SK-N-SH (cell line): ENCODE measurements around the gene TMUB1. TPM values are rescaled to one million over a fixed set of nuclear protein-coding genes. Genes with fewer than 3 reads are reported as not detected.

Source experiments
- CTCF ChIA-PET: fragments of 300-600, 350-600 bp; formaldehyde crosslinking; extraction: SDS; loops from one replicate; lab custom pipeline; 2021; lab: Yijun Ruan, JAX
- POLR2A ChIA-PET: fragments of 350-600 bp; sonication (Branson Sonifier 250); formaldehyde crosslinking; extraction: SDS; loops from one replicate; lab custom pipeline; 2020; ENCODE audit warnings: antibody characterized with exemption, inconsistent platforms; lab: Yijun Ruan, JAX
- DNase-seq: peaks from one replicate; pipeline ENCODE4 v3.0.0; 2012
- H2AFZ ChIP-seq: fragments of 200-600 bp; sonication (generic); 2 replicates; pipeline ENCODE4 v1.8.1; 2016; ENCODE audit warnings: antibody characterized with exemption, mild to moderate bottlenecking, low read depth
- H3F3A ChIP-seq: fragments of 200-600 bp; sonication (generic); replicated peaks from 2 replicates; pipeline ENCODE3; 2016; ENCODE audit warnings: antibody characterized with exemption, mild to moderate bottlenecking; ENCODE audit not compliant: insufficient read depth
- H3K27ac ChIP-seq, 2 experiments: fragments of 200-500 bp in 1 of 2; fragments of 200-600 bp in 1 of 2; sonication (Bioruptor generic) in 1 of 2; sonication (generic), shearing (Covaris generic) in 1 of 2; 2 replicates each; pipeline versions ENCODE4 v1.5.1 to v1.6.1; 2014 to 2016; ENCODE audit warnings: low read depth in 2 of 2, inconsistent platforms in 1 of 2, low read length in 1 of 2, mild to moderate bottlenecking in 1 of 2, mixed read lengths in 1 of 2
- H3K27me3 ChIP-seq: fragments of 200-600 bp; sonication (generic), shearing (Covaris generic); 2 replicates; pipeline ENCODE4 v1.6.1; 2016; ENCODE audit warnings: mixed run types; ENCODE audit not compliant: insufficient read depth
- H3K36me3 ChIP-seq, 2 experiments: fragments of 200-500 bp in 1 of 2; fragments of 200-600 bp in 1 of 2; sonication (Bioruptor generic) in 1 of 2; sonication (generic) in 1 of 2; replicated peaks in 1 of 2; 2 replicates each; pipeline versions ENCODE3 to v1.5.1; 2014 to 2016; ENCODE audit warnings: low read length in 1 of 2, mild to moderate bottlenecking in 1 of 2; ENCODE audit not compliant: insufficient read depth in 2 of 2, control insufficient read depth in 1 of 2
- H3K4me1 ChIP-seq, 2 experiments: fragments of 200-500 bp in 1 of 2; fragments of 200-600 bp in 1 of 2; sonication (Bioruptor generic) in 1 of 2; sonication (generic), shearing (Covaris generic) in 1 of 2; 2 replicates each; pipeline versions ENCODE4 v1.5.1 to v1.6.1; 2014 to 2016; ENCODE audit warnings: low read depth in 1 of 2, low read length in 1 of 2, mixed run types in 1 of 2; ENCODE audit not compliant: insufficient read depth in 2 of 2, control insufficient read depth in 1 of 2
- H3K4me2 ChIP-seq: fragments of 200-600 bp; sonication (generic), shearing (Covaris generic); 2 replicates; pipeline ENCODE4 v1.6.1; 2017; ENCODE audit warnings: mixed run types
- H3K4me3 ChIP-seq, 2 experiments: fragments of 200-500 bp in 1 of 2; fragments of 200-600 bp in 1 of 2; sonication (Bioruptor generic) in 1 of 2; sonication (generic), shearing (Covaris generic) in 1 of 2; 2 replicates each; pipeline versions ENCODE4 v1.5.1 to v1.8.1; 2014 to 2016; ENCODE audit warnings: low read depth in 2 of 2, inconsistent platforms in 1 of 2, low read length in 1 of 2, mild to moderate bottlenecking in 1 of 2, mixed read lengths in 1 of 2, moderate library complexity in 1 of 2
- H3K79me2 ChIP-seq: fragments of 200-600 bp; sonication (generic); 2 replicates; pipeline ENCODE4 v1.8.1; 2017; ENCODE audit warnings: mild to moderate bottlenecking; ENCODE audit not compliant: insufficient read depth
- H3K9ac ChIP-seq: fragments of 200-600 bp; sonication (generic); 2 replicates; pipeline ENCODE4 v1.6.1; 2017; ENCODE audit warnings: mixed run types
- H3K9me2 ChIP-seq: fragments of 200-600 bp; sonication (generic); 2 replicates; pipeline ENCODE4 v1.6.1; 2017; ENCODE audit warnings: mixed run types
- H3K9me3 ChIP-seq: fragments of 200-600 bp; sonication (generic); 2 replicates; pipeline ENCODE4 v1.6.1; 2017; ENCODE audit warnings: mixed run types, mild to moderate bottlenecking, moderate library complexity
- H4K20me1 ChIP-seq: fragments of 200-600 bp; sonication (generic); 2 replicates; pipeline ENCODE4 v1.6.1; 2017; ENCODE audit warnings: mild to moderate bottlenecking, mixed run types; ENCODE audit not compliant: insufficient read depth
- EP300 ChIP-seq, 2 experiments: IDR thresholded peaks; 2 replicates each; pipeline versions ENCODE4 v1.4.0 to v1.6.1; 2012; ENCODE audit warnings: borderline replicate concordance in 1 of 2, low read depth in 1 of 2, low read length in 1 of 2
- FOXJ3 ChIP-seq: sonication (generic); formaldehyde crosslinking; IDR thresholded peaks from 2 replicates; pipeline ENCODE4 v1.5.1; 2020; ENCODE audit warnings: mild to moderate bottlenecking, missing genetic modification reagents
- FOXM1 ChIP-seq: IDR thresholded peaks from 2 replicates; pipeline ENCODE4 v1.4.0; 2012; ENCODE audit warnings: low read depth, mild to moderate bottlenecking
- GABPA ChIP-seq: IDR thresholded peaks from 2 replicates; pipeline ENCODE4 v1.4.0; 2012; ENCODE audit warnings: low read depth, mild to moderate bottlenecking
- GATA2 ChIP-seq: sonication (generic); formaldehyde crosslinking; IDR thresholded peaks from 2 replicates; pipeline ENCODE4 v1.5.0; 2020; ENCODE audit warnings: mild to moderate bottlenecking, missing genetic modification reagents
- JUND ChIP-seq: IDR thresholded peaks from 2 replicates; pipeline ENCODE4 v1.4.0; 2012
- NFIC ChIP-seq: IDR thresholded peaks from 2 replicates; pipeline ENCODE4 v1.4.0; 2012; ENCODE audit warnings: borderline replicate concordance
- NRF1 ChIP-seq: IDR thresholded peaks from 2 replicates; pipeline ENCODE4 v1.6.1; 2012; ENCODE audit warnings: low read depth, mild to moderate bottlenecking, low read length
- RCOR1 ChIP-seq: fragments of 150-350 bp; IDR thresholded peaks from 2 replicates; pipeline ENCODE4 v1.6.1; 2017; ENCODE audit warnings: antibody characterized with exemption, low read length
- SMC3 ChIP-seq: IDR thresholded peaks from 2 replicates; pipeline ENCODE4 v1.6.1; 2012; ENCODE audit warnings: low read depth, low read length, improper control_type of control experiment
- TCF12 ChIP-seq: IDR thresholded peaks from 2 replicates; pipeline ENCODE4 v1.4.0; 2012
- WGBS: methylation state at CpG from one replicate; pipeline ENCODE4 v1.1.6; 2017; ENCODE audit warnings: low lambda C conversion rate; 5-methylcytosine and 5-hydroxymethylcytosine counted together
- polyA plus RNA-seq, 3 experiments: library from polyadenylated mRNA; depleted of rRNA; stranded (reverse); fragments of >200 nt; gene quantifications; 2 replicates each; pipeline ENCODE4 v1.2.3, GENCODE V29; 2012
- TF ChIP-seq, protein P1 (sequence below): IDR thresholded peaks from 2 replicates; pipeline ENCODE4 v1.4.0; 2012; ENCODE audit warnings: low read depth
- TF ChIP-seq, protein P2 (sequence below): IDR thresholded peaks from 2 replicates; pipeline ENCODE4 v1.4.0; 2012; ENCODE audit warnings: low read depth, borderline replicate concordance

Gene TMUB1
- polyA plus RNA-seq, 1 of the 3 experiments (the other 2 are of a cell fraction), result 60.6 TPM

DNA sequence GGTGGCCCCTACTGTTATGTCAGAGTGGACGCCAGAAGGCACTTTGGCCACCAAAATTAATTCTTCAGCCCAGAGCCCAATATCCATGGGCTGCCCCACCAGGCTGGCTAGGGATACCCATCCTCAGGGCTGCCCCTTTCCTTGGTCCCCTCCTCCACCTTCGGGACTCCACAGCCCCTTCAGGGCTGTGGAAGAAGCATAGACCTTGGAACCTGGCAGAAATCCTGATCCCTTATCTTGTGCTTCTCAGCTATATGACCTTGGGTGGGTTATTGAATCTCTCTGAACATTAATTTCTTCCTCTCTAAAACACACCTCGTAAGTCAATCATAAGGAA, 499 bp upstream of the TMUB1 start:
- Histone ChIP-seq H3K9me2 (no peaks in the 10 kb centered on the region), H2AFZ (peak overlapping the region; percentile 99)
- no peak for TF ChIP-seq JUND
- 0 out of 2 replicates have a peak, but pooled peaks have one; percentile 27 for TF ChIP-seq RCOR1
- TF ChIP-seq, all 33 proteins: peak for 1
- Histone ChIP-seq H3K9ac (peak overlapping the region; percentile 96; the same call in 1 of the 2 replicates), H3F3A (peaks cover 20% of the 10 kb centered on the region), H3K27ac (peak overlapping the region in 1 of 2 experiments; percentile 92; a peak in 2 of 4 replicates), H3K9me3 (no peaks in the 10 kb centered on the region), H3K4me1 (peaks cover 37 to 61% of the 10 kb centered on the region in 2 experiments), H3K4me2 (peak overlapping the region; percentile 98), H3K79me2 (peaks cover 63% of the 10 kb centered on the region), H3K27me3 (no peaks in the 10 kb centered on the region), H4K20me1 (peaks cover 14% of the 10 kb centered on the region), H3K36me3 (peaks cover 6 to 16% of the 10 kb centered on the region in 2 experiments), H3K4me3 (peak overlapping the region; percentile 71 to 94)
- ChIA-PET CTCF (interaction anchor here (0.5 to 21.3 kb wide), 7 partner anchors 23 to 1602 kb away, joined by 3 to 474 read pairs (median 4); partner anchors contain the start of genes CDK5 and SLC4A2), POLR2A (interaction anchor here (1.0 to 1.1 kb wide), 2 partner anchors 26 to 144 kb away, joined by 3 read pairs; partner anchors contain the start of genes ABCF2 and CDK5)
- no peak for DNase-seq
- WGBS, result 69% methylated on average over 2 of the region's 3 CpGs

DNA sequence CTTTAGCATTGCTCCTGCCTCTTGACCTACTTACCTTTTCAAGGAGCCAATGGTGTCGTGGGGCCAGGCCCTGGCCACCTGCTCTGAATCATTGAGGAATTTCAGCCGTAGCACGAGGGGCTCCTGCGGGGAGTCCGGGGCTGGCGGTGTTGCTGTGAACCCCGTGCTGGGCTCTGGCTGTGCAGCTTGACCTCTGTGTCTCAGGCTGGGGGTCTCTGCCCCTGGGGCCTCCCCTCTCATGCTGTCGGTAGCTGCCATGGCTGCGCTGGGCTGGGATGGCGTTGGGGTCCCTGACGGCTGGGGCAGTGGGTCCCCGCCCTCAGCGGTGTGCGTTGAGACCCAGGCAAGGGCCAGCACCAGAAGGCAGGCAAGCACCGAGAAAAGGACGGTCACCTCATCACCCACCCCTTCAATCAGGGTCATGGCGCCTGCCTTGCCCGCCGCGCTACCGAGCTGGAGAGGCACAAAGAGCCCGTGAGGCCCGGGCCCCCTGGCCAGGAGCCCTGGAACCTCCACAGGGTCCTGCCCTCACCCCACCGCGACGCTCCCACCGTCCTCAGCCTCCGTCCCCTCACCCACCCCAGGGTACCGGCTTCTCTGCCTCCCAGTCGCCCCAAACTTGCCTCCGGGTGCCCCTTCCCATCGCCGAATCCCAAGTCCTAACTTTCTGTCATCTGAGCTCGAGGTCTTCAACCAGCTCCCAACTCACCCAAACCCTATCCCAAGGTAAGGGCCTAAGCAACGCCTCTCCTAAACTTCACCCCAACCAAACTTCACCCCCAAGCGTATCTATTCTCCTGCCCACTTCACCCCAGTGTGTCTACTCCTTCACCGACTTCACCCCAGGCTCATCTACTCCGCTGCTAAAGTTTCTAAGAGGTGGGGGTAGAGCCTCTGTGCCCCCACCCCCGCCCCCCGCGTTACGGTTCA, 887 bp downstream of the TMUB1 start:
- Histone ChIP-seq H3K36me3 (peaks cover 7 to 28% of the 10 kb centered on the region in 2 experiments), H3K9ac (peak overlapping the region; percentile 96), H2AFZ (peak overlapping the region; percentile 99; the same call in 1 of the 2 replicates), H3K4me2 (peak overlapping the region; percentile 98), H3K4me3 (peak overlapping the region; percentile 71 to 94), H3K9me2 (no peaks in the 10 kb centered on the region), H3K9me3 (no peaks in the 10 kb centered on the region), H3K79me2 (peaks cover 55% of the 10 kb centered on the region), H3K4me1 (peaks cover 31 to 51% of the 10 kb centered on the region in 2 experiments), H3K27ac (peak overlapping the region; percentile 78 to 92), H4K20me1 (no peaks in the 10 kb centered on the region; the same call in 1 of the 2 replicates), H3K27me3 (no peaks in the 10 kb centered on the region), H3F3A (peaks cover 32% of the 10 kb centered on the region)
- 51% methylated on average over 24 of the region's 42 CpGs for WGBS
- TF ChIP-seq FOXJ3 (CRISPR knock-in tag), result no peak
- no peak for TF ChIP-seq FOXM1
- TF ChIP-seq NRF1, result no peak
- TF ChIP-seq GABPA, result no peak
- no peak for TF ChIP-seq EP300 (IDR thresholded peaks at IDR 0.05; ENCODE audit: borderline replicate concordance in 1 of 2, low read depth in 1 of 2, low read length in 1 of 2)
- TF ChIP-seq TCF12, result no peak
- TF ChIP-seq GATA2, result no peak
- TF ChIP-seq, protein P1, sequence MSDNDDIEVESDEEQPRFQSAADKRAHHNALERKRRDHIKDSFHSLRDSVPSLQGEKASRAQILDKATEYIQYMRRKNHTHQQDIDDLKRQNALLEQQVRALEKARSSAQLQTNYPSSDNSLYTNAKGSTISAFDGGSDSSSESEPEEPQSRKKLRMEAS, result no peak
- no peak for TF ChIP-seq SMC3
- TF ChIP-seq, protein P2, sequence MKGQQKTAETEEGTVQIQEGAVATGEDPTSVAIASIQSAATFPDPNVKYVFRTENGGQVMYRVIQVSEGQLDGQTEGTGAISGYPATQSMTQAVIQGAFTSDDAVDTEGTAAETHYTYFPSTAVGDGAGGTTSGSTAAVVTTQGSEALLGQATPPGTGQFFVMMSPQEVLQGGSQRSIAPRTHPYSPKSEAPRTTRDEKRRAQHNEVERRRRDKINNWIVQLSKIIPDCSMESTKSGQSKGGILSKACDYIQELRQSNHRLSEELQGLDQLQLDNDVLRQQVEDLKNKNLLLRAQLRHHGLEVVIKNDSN, result no peak
- TF ChIP-seq NFIC, result no peak
- ChIA-PET POLR2A (interaction anchor here (0.8 to 1.0 kb wide), 2 partner anchors 25 to 54 kb away, joined by 3 read pairs; partner anchors contain the start of genes ABCB8 and CDK5), CTCF (interaction anchor here (0.8 to 21.3 kb wide), 9 partner anchors 13 to 86 kb away, joined by 3 to 474 read pairs (median 4); partner anchors contain the start of genes CDK5 and SLC4A2)
- no peak for DNase-seq
